IMR-90 (cell line): Measurements from ENCODE around the gene TRDMT1. TPM values are rescaled to one million over a fixed set of nuclear protein-coding genes. Genes with fewer than 3 reads are reported as not detected.

Experiments used
- ATAC-seq: fragments of 200-7000 bp; cut with Tn5 transposase; 2 replicates; pipeline ENCODE4 v1.9.1; 2020; ENCODE audit warnings: low read depth, mild to moderate bottlenecking, moderate library complexity
- BruUV-seq: library from RNA; stranded (reverse); fragments of 400-500 nt; replicated peaks from 2 replicates; lab custom pipeline; 2021; lab: Mats Ljungman, UMichigan
- CTCF ChIA-PET: fragments of 300-600 bp; formaldehyde crosslinking; extraction: SDS; loops from one replicate; lab custom pipeline; 2021; ENCODE audit warnings: antibody characterized with exemption; lab: Yijun Ruan, JAX
- POLR2A ChIA-PET: fragments of 300-600 bp; sonication (Branson Sonifier 250); formaldehyde crosslinking; loops from one replicate; lab custom pipeline; 2022; ENCODE audit warnings: antibody characterized with exemption; ENCODE audit not compliant: unreplicated experiment; lab: Charles Lee
- DNase-seq: peaks from one replicate; pipeline ENCODE4 v3.0.0; 2013
- H2AFZ ChIP-seq: replicated peaks from 2 replicates; pipeline ENCODE3; 2013; ENCODE audit warnings: low read length, mild to moderate bottlenecking; ENCODE audit not compliant: poor library complexity
- H2AK5ac ChIP-seq: 2 replicates; pipeline ENCODE4 v1.6.1; 2013; ENCODE audit warnings: low read depth, low read length, inconsistent platforms
- H2AK9ac ChIP-seq: replicated peaks from 2 replicates; pipeline ENCODE3; 2013; ENCODE audit warnings: mild to moderate bottlenecking, low read depth, low read length, moderate library complexity; ENCODE audit not compliant: poor library complexity
- H2BK120ac ChIP-seq: 2 replicates; pipeline ENCODE4 v1.6.1; 2013; ENCODE audit warnings: low read depth, low read length, inconsistent platforms
- H2BK15ac ChIP-seq: 3 replicates; pipeline ENCODE4 v1.6.1; 2013; ENCODE audit warnings: low read depth, low read length, inconsistent platforms
- H2BK20ac ChIP-seq: 2 replicates; pipeline ENCODE4 v1.6.1; 2013; ENCODE audit warnings: low read depth, mild to moderate bottlenecking, inconsistent platforms, low read length, moderate library complexity
- H2BK5ac ChIP-seq: 2 replicates; pipeline ENCODE4 v1.6.1; 2013; ENCODE audit warnings: mild to moderate bottlenecking, low read depth, low read length, inconsistent platforms; ENCODE audit not compliant: poor library complexity, severe bottlenecking
- H3K14ac ChIP-seq: replicated peaks from 2 replicates; pipeline ENCODE4 v1.6.1; 2013; ENCODE audit warnings: low read depth, low read length, inconsistent platforms
- H3K18ac ChIP-seq: 2 replicates; pipeline ENCODE4 v1.6.1; 2013; ENCODE audit warnings: low read depth, low read length, control low read depth
- H3K23ac ChIP-seq: 2 replicates; pipeline ENCODE4 v1.6.1; 2013; ENCODE audit warnings: low read depth, low read length, inconsistent platforms
- H3K27ac ChIP-seq: 2 replicates; pipeline ENCODE4 v1.5.1; 2013; ENCODE audit warnings: mild to moderate bottlenecking, control low read depth, low read length; ENCODE audit not compliant: insufficient read depth
- H3K27me3 ChIP-seq: 2 replicates; pipeline ENCODE4 v1.6.1; 2013; ENCODE audit warnings: low read length; ENCODE audit not compliant: control insufficient read depth, insufficient read depth
- H3K36me3 ChIP-seq: 2 replicates; pipeline ENCODE4 v1.6.1; 2013; ENCODE audit warnings: low read length, mixed read lengths; ENCODE audit not compliant: control insufficient read depth, insufficient read depth
- H3K4ac ChIP-seq: 2 replicates; pipeline ENCODE4 v1.6.1; 2013; ENCODE audit warnings: low read depth, low read length, inconsistent platforms
- H3K4me1 ChIP-seq: 2 replicates; pipeline ENCODE4 v1.6.1; 2013; ENCODE audit warnings: low read length, mixed read lengths; ENCODE audit not compliant: control insufficient read depth, insufficient read depth
- H3K4me2 ChIP-seq: 2 replicates; pipeline ENCODE4 v1.6.1; 2013; ENCODE audit warnings: low read depth, mild to moderate bottlenecking, control low read depth, low read length, moderate library complexity
- H3K4me3 ChIP-seq: 2 replicates; pipeline ENCODE4 v1.5.1; 2013; ENCODE audit warnings: low read depth, mild to moderate bottlenecking, control low read depth, low read length, moderate library complexity; ENCODE audit not compliant: insufficient read depth
- H3K56ac ChIP-seq: 2 replicates; pipeline ENCODE4 v1.6.1; 2013; ENCODE audit warnings: low read length, inconsistent platforms; ENCODE audit not compliant: insufficient read depth; ENCODE audit errors: extremely low read depth
- H3K79me1 ChIP-seq, 2 experiments: 2 replicates each; pipeline ENCODE4 v1.6.1; 2013; ENCODE audit warnings: low read length in 2 of 2, inconsistent platforms in 1 of 2, low read depth in 1 of 2
- H3K9ac ChIP-seq: 2 replicates; pipeline ENCODE4 v1.6.1; 2013; ENCODE audit warnings: low read depth, low read length, control low read depth
- H3K9me1 ChIP-seq: 2 replicates; pipeline ENCODE4 v1.6.1; 2013; ENCODE audit warnings: low read length, inconsistent platforms; ENCODE audit not compliant: insufficient read depth
- H3K9me3 ChIP-seq: 2 replicates; pipeline ENCODE4 v1.6.1; 2013; ENCODE audit warnings: low read length; ENCODE audit not compliant: control insufficient read depth, insufficient read depth
- H4K20me1 ChIP-seq: 2 replicates; pipeline ENCODE4 v1.6.1; 2013; ENCODE audit warnings: low read length, inconsistent platforms; ENCODE audit not compliant: insufficient read depth
- H4K5ac ChIP-seq: 2 replicates; pipeline ENCODE4 v1.6.1; 2013; ENCODE audit warnings: mild to moderate bottlenecking, low read depth, low read length, control low read depth
- H4K8ac ChIP-seq, 2 experiments: 2 replicates each; pipeline ENCODE4 v1.6.1; 2013; ENCODE audit warnings: low read depth in 2 of 2, low read length in 2 of 2, control low read depth in 1 of 2, inconsistent platforms in 1 of 2
- H4K91ac ChIP-seq: 2 replicates; pipeline ENCODE4 v1.6.1; 2013; ENCODE audit warnings: low read depth, low read length, inconsistent platforms; ENCODE audit not compliant: insufficient read depth
- BHLHE40 ChIP-seq: fragments of 150-350 bp; IDR thresholded peaks from 2 replicates; pipeline ENCODE4 v1.6.1; 2016; ENCODE audit warnings: mild to moderate bottlenecking, low read depth, low read length
- CEBPB ChIP-seq: IDR thresholded peaks from 2 replicates; pipeline ENCODE4 v1.6.1; 2012; ENCODE audit warnings: low read depth, low read length, improper control_type of control experiment
- CHD1 ChIP-seq: IDR thresholded peaks from 2 replicates; pipeline ENCODE4 v1.6.1; 2012; ENCODE audit warnings: low read depth, low read length, improper control_type of control experiment
- CTCF ChIP-seq: conservative IDR thresholded peaks from 2 replicates; pipeline ENCODE4 v1.5.1; 2012; ENCODE audit warnings: mild to moderate bottlenecking, low read depth, low read length, improper control_type of control experiment
- ELK1 ChIP-seq: fragments of 150-350 bp; IDR thresholded peaks from 2 replicates; pipeline ENCODE4 v1.6.1; 2016; ENCODE audit warnings: low read depth, mild to moderate bottlenecking, low read length, moderate library complexity, borderline replicate concordance
- FOS ChIP-seq: fragments of 150-350 bp; IDR thresholded peaks from 2 replicates; pipeline ENCODE4 v1.6.1; 2016; ENCODE audit warnings: low read depth, low read length
- MAFK ChIP-seq: IDR thresholded peaks from 2 replicates; pipeline ENCODE4 v1.6.1; 2012; ENCODE audit warnings: low read depth, low read length, improper control_type of control experiment
- MAZ ChIP-seq: IDR thresholded peaks from 2 replicates; pipeline ENCODE4 v1.6.1; 2012; ENCODE audit warnings: low read depth, mild to moderate bottlenecking, low read length, improper control_type of control experiment, moderate library complexity, borderline replicate concordance
- MXI1 ChIP-seq: IDR thresholded peaks from 2 replicates; pipeline ENCODE4 v1.6.1; 2012; ENCODE audit warnings: low read depth, mild to moderate bottlenecking, low read length, moderate library complexity, borderline replicate concordance
- POLR2A ChIP-seq: IDR thresholded peaks from 2 replicates; pipeline ENCODE4 v1.6.1; 2012; ENCODE audit warnings: mild to moderate bottlenecking, low read depth, low read length
- RAD21 ChIP-seq: IDR thresholded peaks from 2 replicates; pipeline ENCODE4 v1.6.1; 2012; ENCODE audit warnings: low read length, improper control_type of control experiment
- RCOR1 ChIP-seq: IDR thresholded peaks from 2 replicates; pipeline ENCODE4 v1.6.1; 2012; ENCODE audit warnings: mild to moderate bottlenecking, low read length, improper control_type of control experiment; ENCODE audit not compliant: insufficient replicate concordance
- RFX5 ChIP-seq: IDR thresholded peaks from 2 replicates; pipeline ENCODE4 v1.8.0; 2012; ENCODE audit warnings: low read depth, mild to moderate bottlenecking, low read length, moderate library complexity
- SMC3 ChIP-seq: fragments of 150-350 bp; IDR thresholded peaks from 2 replicates; pipeline ENCODE4 v1.6.1; 2016; ENCODE audit warnings: low read depth, mild to moderate bottlenecking, antibody characterized with exemption, low read length, moderate library complexity
- USF2 ChIP-seq: fragments of 150-350 bp; IDR thresholded peaks from 2 replicates; pipeline ENCODE4 v1.6.1; 2017; ENCODE audit warnings: mild to moderate bottlenecking, antibody characterized with exemption, low read length, low read depth
- WGBS, 2 experiments: methylation state at CpG; one replicate each; pipeline versions ENCODE4 v1.1.5 to v1.1.7; 2013; ENCODE audit warnings: missing lambda C conversion rate in 2 of 2; ENCODE audit not compliant: insufficient read length in 1 of 2; ENCODE audit errors: extremely low coverage in 2 of 2; 5-methylcytosine and 5-hydroxymethylcytosine counted together
- dilution Hi-C: fragments of 300-500 bp; cut with HindIII; formaldehyde crosslinking; loops from one replicate; pipeline ENCODE4 v1.14.3; 2018; ENCODE audit warnings: low sequenced_read_pairs; ENCODE audit not compliant: unreplicated experiment
- in situ Hi-C: fragments of 300-500 bp; cut with MboI; formaldehyde crosslinking; loops from 3 replicates; pipeline ENCODE4 v1.14.3; 2019; ENCODE audit warnings: low sequenced_read_pairs, inconsistent platforms, mixed read lengths
- intact Hi-C: fragments of 100-400 bp; cut with micrococcal nuclease; formaldehyde crosslinking; loops from 2 replicates; pipeline ENCODE4 v1.10.0; 2022
- polyA plus RNA-seq, 3 experiments: library from polyadenylated mRNA; depleted of rRNA; stranded (reverse); fragments of >200 nt; gene quantifications; 2 replicates each; pipeline ENCODE4 v1.2.3, GENCODE V29; 2012; ENCODE audit warnings: low replicate concordance in 1 of 3
- total RNA-seq: library from RNA; depleted of rRNA; stranded (reverse); fragments of >200 nt; gene quantifications from 2 replicates; pipeline ENCODE4 v1.2.3, GENCODE V29; 2012

TRDMT1 gene
- total and polyA plus RNA-seq, 2 of the 4 experiments (the other 2 are of a cell fraction) = 2.1 to 4.7 TPM

GRCh38 chr10:17196573-17196972 is 4.9 kb downstream of the TRDMT1 start:
- CTCF ChIA-PET = no interaction called here

More at GRCh38 chr10:17196573-17196972, 4.9 kb downstream of the TRDMT1 start:
- Histone ChIP-seq H2AK5ac (peak overlapping the region; percentile 50; the same call in 1 of the 2 replicates), H3K27ac (no peak overlapping the region), H4K20me1 (no peaks in the 10 kb centered on the region), H2AK9ac (no peak overlapping the region), H2AFZ (peak overlapping the region; percentile 18), H3K56ac (no peak overlapping the region), H3K4ac (peak overlapping the region; percentile 46; the same call in 1 of the 2 replicates), H4K8ac (peak overlapping the region in 1 of 2 experiments; percentile 64; a peak in 1 of 4 replicates), H3K9me3 (no peaks in the 10 kb centered on the region), H3K14ac (0 out of 2 replicates have a peak overlapping the region, but pooled peaks have one; percentile 12), H3K27me3 (no peaks in the 10 kb centered on the region), H2BK5ac (no peak overlapping the region), H2BK15ac (peak overlapping the region; percentile 45; the same call in 1 of the 3 replicates), H2BK120ac (peak overlapping the region; percentile 41; the same call in 1 of the 2 replicates), H3K9me1 (0 out of 2 replicates have a peak, but pooled peaks cover 3% of the 10 kb centered on the region), H3K79me1 (peaks cover 13 to 38% of the 10 kb centered on the region in 2 experiments), H3K9ac (no peak overlapping the region), H3K18ac (no peak overlapping the region), H4K5ac (no peak overlapping the region), H3K4me2 (no peak overlapping the region), H3K4me1 (peaks cover 4% of the 10 kb centered on the region; the same call in 1 of the 2 replicates), H2BK20ac (peak overlapping the region; percentile 41; the same call in 1 of the 2 replicates), H3K36me3 (no peaks in the 10 kb centered on the region), H3K23ac (peak overlapping the region; percentile 30; the same call in 1 of the 2 replicates), H4K91ac (no peak overlapping the region), H3K4me3 (no peak overlapping the region)
- intact Hi-C loops (no loop called here), dilution Hi-C loops (no loop called here), in situ Hi-C loops (no loop called here)
- WGBS, 2 experiments = no CpG with 5 or more reads among the region's 3 CpGs
- ATAC-seq (no peak), DNase-seq (no peak)
- POLR2A ChIA-PET = no interaction called here
- no TSS peak for BruUV-seq
- TF ChIP-seq BHLHE40 = no peak
- TF ChIP-seq RCOR1 = no peak
- TF ChIP-seq ELK1 = no peak
- TF ChIP-seq USF2 = no peak
- no peak for TF ChIP-seq RFX5
- no peak for TF ChIP-seq RAD21
- no peak for TF ChIP-seq CEBPB
- no peak for TF ChIP-seq FOS
- no peak for TF ChIP-seq POLR2A
- TF ChIP-seq MAZ = no peak
- TF ChIP-seq SMC3 = no peak
- TF ChIP-seq MXI1 = no peak
- no peak for TF ChIP-seq CTCF
- no peak for TF ChIP-seq CHD1
- TF ChIP-seq MAFK = no peak
